ENCODE results near the gene TMEM94.

GRCh38 chr17:75490953-75491649, 34.7 kb downstream of the TMEM94 start:
- TF ChIP-seq POLR2A (IDR thresholded peaks at IDR 0.05), result no peak
- no peak for TF ChIP-seq CTCF (IDR thresholded peaks at IDR 0.05 in 4 of 5, conservative IDR thresholded peaks at IDR 0.05 in 1 of 5)
